HT1080 (cell line): Measurements from ENCODE around the gene SNX11. TPM values are rescaled to one million over a fixed set of nuclear protein-coding genes. Genes with fewer than 3 reads are reported as not detected.

ENCODE experiments used
- DNase-seq: peaks from one replicate; pipeline ENCODE4 v3.0.0-alpha.2; 2015; ENCODE audit warnings: low read depth
- small RNA-seq: library from RNA; depleted of rRNA; stranded (forward); fragments of <200 nt; gene quantifications from one replicate; pipeline ENCODE3, GENCODE V24; 2014
- total RNA-seq: library from RNA; depleted of rRNA; stranded (reverse); fragments of >200 nt; shearing (Covaris generic); gene quantifications from 2 replicates; pipeline ENCODE4 v1.2.3, GENCODE V29; 2014; rRNA removed

Gene SNX11
- total RNA-seq, 1 experiment from 2014 or later, result 18.3 TPM

GRCh38 chr17:48161127-48161905 is 53.8 kb downstream of the SNX11 start:
- DNase-seq, result no peak

- DNase-seq, result no peak
Observed at GRCh38 chr17:48162306-48162934, 54.9 kb downstream of the SNX11 start.

GRCh38 chr17:48162946-48163506 is 55.5 kb downstream of the SNX11 start:
- no peak for DNase-seq

DNA sequence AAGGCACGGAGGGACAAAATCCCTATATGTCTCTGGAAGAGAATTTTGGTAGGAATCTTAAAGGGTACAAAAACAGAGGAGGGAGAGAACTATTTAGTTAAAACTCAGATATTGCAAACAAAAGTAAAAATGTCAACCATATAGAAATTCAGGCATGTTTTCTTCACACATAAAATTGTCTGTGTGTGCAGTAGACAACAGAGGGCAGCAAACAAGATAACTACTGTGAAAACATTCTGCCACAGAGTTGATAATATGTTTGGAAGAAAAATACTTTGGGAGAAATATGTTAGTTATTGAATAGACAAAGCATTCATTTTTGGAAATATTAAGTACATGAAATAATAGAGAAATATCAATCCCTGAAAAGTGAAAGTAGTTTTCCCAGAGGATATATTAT is 56.2 kb downstream of the SNX11 start:
- DNase-seq, result no peak

GRCh38 chr17:48169926-48170325 is 62.4 kb downstream of the SNX11 start:
- no peak for DNase-seq

Small RNAs within 50 kb of the gene (small RNA-seq; reads per million reads assigned to genes)
- gene AC004477.2 (not detected), gene MIR1203 (not detected), gene RNU6-1201P (not detected)

Other genes with a start within 250 kb of the SNX11 start
- gene SP2, start 211.5 kb upstream of the SNX11 start, total RNA-seq, result 1.6 and 3.4 TPM in 2 replicates
- gene PNPO, start 166.2 kb upstream of the SNX11 start, total RNA-seq, result 42.5 and 55.6 TPM in 2 replicates
- not detected in 2 replicates for gene PRR15L, start 149.9 kb upstream of the SNX11 start, total RNA-seq
- 50.0 and 53.1 TPM in 2 replicates for gene CDK5RAP3, start 136.7 kb upstream of the SNX11 start, total RNA-seq
- gene COPZ2, start 70.0 kb upstream of the SNX11 start, total RNA-seq, result 15.4 and 17.3 TPM in 2 replicates
- gene NFE2L1, start 59.4 kb upstream of the SNX11 start, total RNA-seq, result 59.4 and 62.3 TPM in 2 replicates
- 67.3 and 84.4 TPM in 2 replicates for gene CBX1, start 6.3 kb upstream of the SNX11 start, total RNA-seq